Measurements from ENCODE around the gene TH.

GRCh38 chr11:2187280-2187707, 15.7 kb upstream of the TH start:
- no peak for TF ChIP-seq YY1 (IDR thresholded peaks at IDR 0.05; ENCODE audit: insufficient read depth, insufficient read length)
- TF ChIP-seq ZNF274 (IDR thresholded peaks at IDR 0.05; ENCODE audit: low read depth, low read length), result no peak
- TF ChIP-seq SUZ12 (IDR thresholded peaks at IDR 0.05; ENCODE audit: extremely low read depth, insufficient read depth, insufficient read length), result no peak
